HG03571 (cell line): ENCODE measurements around the gene PEX7.
"Not testable (repeated sequence)": the region's sequence is repeated elsewhere in the genome, so short reads cannot be mapped to it uniquely, and the experiment has no call there.

Source experiments
- ATAC-seq: cut with Tn5 transposase; IDR thresholded peaks from one replicate; pipeline ENCODE4 v1.9.1; 2021; ENCODE audit not compliant: unreplicated experiment

PEX7 gene

DNA sequence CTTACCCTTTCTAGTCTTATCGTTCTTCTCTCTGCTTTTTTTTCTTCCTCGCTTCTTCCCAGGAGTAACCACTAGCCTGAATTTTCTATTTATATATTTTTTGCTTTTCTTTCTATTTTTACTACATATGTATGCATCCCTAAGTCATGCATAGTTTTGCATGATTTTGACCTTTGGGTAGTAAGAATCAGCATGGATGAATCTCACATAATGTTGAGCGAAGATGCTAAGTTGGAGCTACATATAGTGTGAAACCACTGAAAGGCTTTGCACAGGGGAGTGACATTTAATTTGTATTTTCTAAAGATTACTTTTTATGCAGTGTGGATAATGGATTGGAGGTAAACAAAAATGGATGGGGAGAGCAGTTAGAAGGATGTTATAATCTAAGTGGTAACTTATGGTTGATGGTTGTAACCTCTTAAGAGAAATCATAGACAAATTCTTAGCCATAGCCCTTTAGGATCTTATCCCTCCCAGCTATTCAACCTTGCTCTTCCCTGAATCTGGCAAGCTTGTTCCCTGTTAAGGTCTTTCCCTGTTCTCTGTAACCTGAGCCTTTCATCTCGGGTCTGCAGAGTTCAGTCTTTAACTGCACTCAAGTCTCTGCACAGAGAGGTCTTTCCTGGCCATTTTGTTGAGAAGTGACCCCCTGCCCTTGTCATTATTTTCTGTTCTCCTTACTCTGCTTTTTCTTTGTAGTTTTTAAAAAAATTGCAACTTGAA is 18.0 kb downstream of the PEX7 start:
- no peak for ATAC-seq

GRCh38 chr6:136843210-136843609 is 20.8 kb downstream of the PEX7 start:
- no peak for ATAC-seq

GRCh38 chr6:136846046-136846445 is 23.7 kb downstream of the PEX7 start:
- no peak for ATAC-seq

DNA sequence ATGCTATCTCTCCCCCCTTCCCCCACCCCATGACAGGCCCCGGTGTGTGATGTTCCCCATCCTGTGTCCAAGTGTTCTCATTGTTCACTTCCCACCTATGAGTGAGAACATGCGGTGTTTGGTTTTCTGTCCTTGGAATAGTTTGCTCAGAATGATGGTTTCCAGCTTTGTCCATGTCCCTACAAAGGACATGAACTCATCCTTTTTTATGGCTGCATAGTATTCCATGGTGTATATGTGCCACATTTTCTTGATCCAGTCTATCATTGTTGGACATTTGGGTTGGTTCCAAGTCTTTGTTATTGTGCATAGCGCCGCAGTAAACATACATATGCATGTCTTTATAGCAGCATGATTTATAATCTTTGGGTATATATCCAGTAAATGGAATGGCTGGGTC is 24.1 kb downstream of the PEX7 start:
- not testable (repeated sequence) for ATAC-seq

DNA sequence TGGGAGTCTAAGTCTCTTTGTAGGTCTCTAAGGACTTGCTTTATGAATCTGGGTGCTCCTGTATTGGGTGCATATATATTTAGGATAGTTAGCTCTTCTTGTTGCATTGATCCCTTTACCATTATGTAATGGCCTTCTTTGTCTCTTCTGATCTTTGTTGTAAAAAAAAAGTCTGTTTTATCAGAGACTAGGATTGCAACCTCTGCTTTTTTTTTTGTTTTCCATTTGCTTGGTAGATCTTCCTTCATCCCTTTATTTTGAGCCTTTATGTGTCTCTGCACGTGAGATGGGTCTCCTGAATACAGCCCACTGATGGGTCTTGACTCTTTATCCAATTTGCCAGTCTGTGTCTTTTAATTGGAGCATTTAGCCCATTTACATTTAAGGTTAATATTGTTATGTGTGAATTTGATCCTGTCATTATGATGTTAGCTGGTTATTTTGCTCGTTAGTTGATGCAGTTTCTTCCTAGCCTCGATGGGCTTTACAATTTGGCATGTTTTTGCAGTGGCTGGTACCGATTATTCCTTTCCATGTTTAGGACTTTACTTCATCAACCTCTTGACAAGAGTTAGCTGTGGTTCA is 27.7 kb downstream of the PEX7 start:
- not testable (repeated sequence) for ATAC-seq

DNA sequence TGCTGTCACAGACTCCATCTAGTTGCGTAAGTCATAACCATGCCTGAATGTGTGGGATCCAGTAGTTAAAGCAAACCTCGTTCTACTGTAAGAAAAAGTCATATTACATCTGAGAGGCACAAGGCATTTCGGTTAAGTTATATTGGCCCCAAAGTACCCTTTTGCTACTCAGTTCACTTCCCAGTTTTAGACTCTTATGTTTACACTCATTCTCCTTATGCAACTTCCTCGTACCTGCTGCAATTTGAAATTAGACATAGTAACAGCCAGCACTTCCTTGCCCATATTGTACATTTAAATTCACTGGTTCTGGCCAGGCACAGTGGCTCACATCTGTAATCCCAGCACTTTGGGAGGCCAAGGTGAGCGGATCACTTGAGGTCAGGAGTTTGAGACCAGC is 37.0 kb downstream of the PEX7 start:
- ATAC-seq = no peak

DNA sequence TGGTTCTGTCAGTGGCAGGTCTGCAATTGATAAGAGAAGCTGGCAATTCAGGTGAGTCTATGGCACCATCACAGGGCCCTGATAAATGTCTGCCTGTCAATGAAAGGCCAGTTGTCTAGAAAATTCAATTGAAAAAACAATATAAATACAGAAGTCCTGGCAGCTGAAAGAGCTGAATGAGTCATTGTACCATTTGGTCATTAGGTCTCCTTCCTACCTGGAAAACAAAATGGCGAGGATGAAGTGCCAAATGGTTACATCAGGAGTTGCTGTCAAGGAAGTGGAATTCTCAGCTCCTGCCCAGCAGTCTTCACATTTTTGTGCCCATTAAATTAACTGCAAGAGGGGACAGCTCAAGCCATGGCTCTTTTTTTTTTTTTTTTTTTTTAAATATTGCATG is 37.7 kb downstream of the PEX7 start:
- ATAC-seq = no peak

GRCh38 chr6:136862662-136863061 is 40.3 kb downstream of the PEX7 start:
- no peak for ATAC-seq

DNA sequence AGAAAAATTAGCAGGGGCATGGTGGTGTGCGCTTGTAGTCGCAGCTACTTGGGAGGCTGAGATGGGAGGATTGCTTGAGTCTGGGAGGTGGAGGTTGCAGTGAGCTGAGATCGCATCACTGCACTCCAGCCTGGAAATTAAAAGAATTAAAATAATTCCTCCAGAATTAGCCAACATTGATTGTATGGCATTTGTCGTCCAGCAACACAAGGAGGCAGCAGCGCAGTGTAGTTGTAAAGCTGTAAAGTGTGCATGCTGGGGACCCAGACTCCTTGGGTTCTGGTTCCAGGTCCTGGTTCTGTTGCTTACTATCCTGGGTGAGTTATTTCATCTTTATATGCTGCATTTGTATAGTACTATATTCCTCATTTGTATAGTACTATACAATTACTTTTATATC is 41.4 kb downstream of the PEX7 start:
- ATAC-seq = no peak

- ATAC-seq = no peak
These were observed 42.3 kb downstream of the PEX7 start for GRCh38 chr6:136864676-136865075.

DNA sequence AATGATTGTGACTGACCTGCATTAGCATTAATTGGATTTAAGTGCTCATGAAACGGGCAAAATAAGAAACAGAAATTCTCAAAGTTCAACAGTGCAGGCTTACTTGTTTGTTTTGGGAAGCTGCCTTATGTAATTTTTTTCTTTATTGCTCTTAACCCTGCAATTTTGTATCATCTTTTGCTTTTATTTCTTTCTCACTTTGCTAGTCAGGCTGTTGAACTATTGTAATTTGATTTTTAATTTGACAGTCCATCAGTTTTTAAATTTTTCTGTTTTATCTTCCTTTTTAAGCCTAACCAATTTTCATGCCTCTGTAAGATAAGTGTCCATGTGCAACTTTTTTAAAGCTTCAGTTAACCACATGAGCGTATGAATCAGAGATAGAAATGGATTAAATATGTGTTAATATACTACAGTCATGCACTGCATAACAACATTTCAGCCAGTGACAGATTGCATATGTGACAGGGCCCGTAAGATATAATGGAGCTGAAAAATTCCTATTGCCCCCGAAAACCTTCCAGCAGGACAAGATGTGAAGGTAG is 44.6 kb downstream of the PEX7 start:
- no peak for ATAC-seq

GRCh38 chr6:136869451-136869850 is 47.1 kb downstream of the PEX7 start:
- ATAC-seq = no peak

GRCh38 chr6:136873748-136874147 is 51.4 kb downstream of the PEX7 start:
- no peak for ATAC-seq

DNA sequence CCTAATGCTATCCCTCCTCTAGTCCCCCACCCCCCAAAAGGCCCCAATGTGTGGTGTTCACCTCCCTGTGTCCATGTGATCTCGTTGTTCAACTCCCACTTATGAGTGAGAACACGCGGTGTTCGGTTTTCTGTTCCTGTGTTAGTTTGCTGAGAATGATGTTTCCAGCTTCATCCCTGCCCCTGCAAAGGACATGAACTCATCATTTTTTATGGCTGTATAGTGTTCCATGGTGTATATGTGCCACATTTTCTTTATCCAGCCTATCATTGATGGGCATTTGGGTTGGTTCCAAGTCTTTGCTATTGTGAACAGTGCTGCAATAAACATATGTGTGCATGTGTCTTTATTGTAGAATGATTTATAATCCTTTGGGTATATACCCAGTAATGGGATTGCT is 54.1 kb downstream of the PEX7 start:
- ATAC-seq = not testable (repeated sequence)

- ATAC-seq = no peak
These were observed 58.5 kb downstream of the PEX7 start for GRCh38 chr6:136880748-136881460.

- no peak for ATAC-seq
These were observed 63.7 kb downstream of the PEX7 start for GRCh38 chr6:136886091-136886490.

DNA sequence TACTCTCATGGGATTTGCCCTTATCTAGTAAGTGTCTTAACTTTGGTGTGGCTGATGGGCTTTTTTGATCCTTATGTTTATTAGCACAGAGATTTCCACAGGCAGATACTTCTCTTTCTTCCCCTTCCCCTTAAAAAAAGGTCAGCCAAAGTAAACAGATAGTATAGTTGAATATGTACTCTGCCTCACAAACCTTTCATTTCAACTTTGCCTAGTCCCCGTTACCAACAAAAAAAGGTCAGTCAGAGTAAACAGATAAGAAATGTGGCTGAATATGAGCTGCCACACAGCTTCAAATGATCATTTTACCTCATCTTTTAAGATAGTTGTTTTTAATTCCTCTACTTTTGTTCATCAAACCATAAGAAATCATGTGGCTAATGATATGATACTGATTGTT is 65.6 kb downstream of the PEX7 start:
- ATAC-seq = no peak

GRCh38 chr6:136889271-136890193 is 67.1 kb downstream of the PEX7 start:
- no peak for ATAC-seq

- ATAC-seq = no peak
These were observed 67.9 kb downstream of the PEX7 start for GRCh38 chr6:136890194-136890839.

DNA sequence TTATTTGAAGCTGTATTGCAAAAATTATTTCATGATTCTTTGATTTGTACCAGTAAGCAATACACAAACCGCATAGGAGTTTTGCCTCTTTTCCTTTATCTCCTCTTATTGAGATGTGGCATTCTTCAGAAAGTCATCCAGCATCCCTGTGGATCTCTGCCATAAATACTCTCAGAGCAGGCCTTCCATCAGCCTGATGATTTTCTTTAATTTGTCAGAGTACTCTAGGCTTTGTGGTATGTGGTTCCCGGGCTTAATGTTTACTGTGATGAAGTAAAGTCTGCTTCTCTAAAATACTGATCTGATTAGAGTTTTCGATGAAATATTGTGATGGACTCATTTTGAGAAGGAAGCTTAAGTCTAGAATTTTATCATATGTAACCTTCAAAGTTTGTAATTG is 68.6 kb downstream of the PEX7 start:
- ATAC-seq = no peak
